SH-SY5Y (cell line): ENCODE measurements around the gene TOM1L2.

Experiments used
- GATA2 ChIP-seq: IDR thresholded peaks from 2 replicates; pipeline ENCODE4 v1.6.1; 2011; ENCODE audit warnings: mild to moderate bottlenecking, low read depth, low read length
- GATA3 ChIP-seq: IDR thresholded peaks from 2 replicates; pipeline ENCODE4 v1.6.1; 2011; ENCODE audit warnings: low read depth, mild to moderate bottlenecking, low read length, moderate library complexity

DNA sequence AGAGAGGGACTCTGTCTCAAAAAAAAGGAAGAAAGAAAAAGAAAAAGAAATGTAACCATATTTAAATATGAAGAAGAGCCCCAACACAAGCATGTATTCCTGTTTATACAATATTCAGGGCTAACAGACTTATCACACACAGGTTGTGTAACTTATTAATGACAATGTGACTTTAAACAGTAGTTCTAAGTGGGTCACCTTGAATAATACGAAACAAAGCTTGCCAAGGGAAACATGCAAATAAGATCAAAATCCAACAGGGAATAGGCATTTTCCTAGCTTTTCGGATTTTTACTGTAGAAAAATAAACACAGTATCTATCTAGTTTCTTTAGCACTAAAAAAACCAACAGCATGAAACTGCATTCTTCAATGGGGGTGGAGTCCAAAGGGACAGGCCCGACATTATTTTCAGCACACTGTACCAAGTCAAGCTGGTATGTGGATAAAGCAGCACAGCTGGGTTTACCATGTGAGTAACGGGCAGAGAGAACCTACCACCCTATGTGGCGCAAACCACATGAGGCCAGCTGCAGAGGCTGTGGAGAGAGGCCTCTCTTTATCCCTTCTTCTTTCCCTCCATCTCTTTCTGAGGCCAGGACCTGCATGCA lies 45.3 kb downstream of the TOM1L2 start:
- TF ChIP-seq GATA3 (no peak), GATA2 (no peak)
